Tibial artery (tissue), 4 donors: ENCODE results near the gene HIVEP1.

Experiments
- DNase-seq, 2 donors: peaks; one replicate each; pipeline ENCODE4 v3.0.0-alpha.2; 2019
- H3K27ac ChIP-seq, 2 donors: fragments of 200-600 bp; sonication (generic) in 1 of 2; 1 replicate in 1 of 2; 2 replicates in 1 of 2; pipeline ENCODE4 v1.5.1; 2018 to 2019; ENCODE audit warnings: mild to moderate bottlenecking in 1 of 2
- H3K27me3 ChIP-seq, 2 donors: fragments of 200-600 bp; sonication (generic) in 1 of 2; one replicate each; pipeline versions ENCODE4 v1.5.1 to v1.6.0; 2016 to 2019
- H3K36me3 ChIP-seq, 3 donors: fragments of 200-600 bp; sonication (generic) in 2 of 3; one replicate each; pipeline ENCODE4 v1.5.1; 2016 to 2019; ENCODE audit warnings: mild to moderate bottlenecking in 2 of 3
- H3K4me1 ChIP-seq, 4 donors: fragments of 200-600 bp; sonication (generic) in 2 of 4; 1 replicate in 3 of 4; 2 replicates in 1 of 4; pipeline ENCODE4 v1.5.1; 2016 to 2019
- H3K4me3 ChIP-seq, 2 donors: fragments of 200-600 bp; sonication (generic) in 1 of 2; 1 replicate in 1 of 2; 2 replicates in 1 of 2; pipeline ENCODE4 v1.5.1; 2018 to 2019; ENCODE audit warnings: mild to moderate bottlenecking in 2 of 2
- H3K9me3 ChIP-seq, 3 donors: fragments of 200-600 bp; sonication (generic) in 1 of 3; one replicate each; pipeline ENCODE4 v1.5.1; 2016 to 2019
- CTCF ChIP-seq, 2 experiments: fragments of 200-600 bp in 1 of 2; fragments of 450-650 bp in 1 of 2; IDR thresholded peaks; one replicate each; pipeline ENCODE4 v1.5.1; 2017 to 2019; ENCODE audit warnings: antibody characterized with exemption in 2 of 2, mild to moderate bottlenecking in 1 of 2, moderate library complexity in 1 of 2
- intact Hi-C: fragments of 100-400 bp; cut with DNase I; formaldehyde crosslinking; loops from one replicate; pipeline ENCODE4 v1.15.0; 2023; ENCODE audit warnings: low total_unique reads

The HIVEP1 gene

GRCh38 chr6:12185081-12185673 is 173.1 kb downstream of the HIVEP1 start:
- intact Hi-C loops, result no loop called here
- Histone ChIP-seq H3K27me3 (no peaks in the 10 kb centered on the region), H3K9me3 (no peaks in the 10 kb centered on the region), H3K4me1 (no peaks in the 10 kb centered on the region), H3K27ac (no peak overlapping the region), H3K4me3 (no peak overlapping the region), H3K36me3 (no peaks in the 10 kb centered on the region)
- no peak for DNase-seq
- TF ChIP-seq CTCF (IDR thresholded peaks at IDR 0.05), result no peak

DNA sequence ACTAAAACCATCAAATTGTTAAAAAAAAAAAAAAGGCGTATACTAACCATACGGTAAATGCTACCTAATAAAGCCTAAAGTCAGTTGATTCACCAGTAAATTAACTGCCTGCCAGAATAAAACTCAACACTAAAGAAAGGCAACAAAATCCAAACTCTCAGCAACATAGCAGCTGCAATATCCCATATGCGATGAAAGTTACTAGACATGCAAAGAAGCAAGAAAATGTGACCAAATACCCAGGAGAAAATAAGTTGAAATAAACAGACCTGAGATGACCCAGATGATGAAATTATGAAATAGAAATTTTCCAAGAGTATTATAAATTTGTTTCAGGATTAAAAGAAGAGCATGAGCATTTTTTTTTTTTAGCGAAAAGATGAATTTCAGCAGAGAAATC is 174.4 kb downstream of the HIVEP1 start:
- Histone ChIP-seq H3K9me3 (no peaks in the 10 kb centered on the region), H3K36me3 (no peaks in the 10 kb centered on the region), H3K4me3 (no peak overlapping the region), H3K27me3 (no peaks in the 10 kb centered on the region), H3K27ac (no peak overlapping the region), H3K4me1 (no peaks in the 10 kb centered on the region)
- DNase-seq, result no peak
- no peak for TF ChIP-seq CTCF (IDR thresholded peaks at IDR 0.05)
- intact Hi-C loops, result no loop called here

- DNase-seq, result no peak
- intact Hi-C loops, result no loop called here
- Histone ChIP-seq H3K9me3 (no peaks in the 10 kb centered on the region), H3K4me1 (no peaks in the 10 kb centered on the region), H3K27ac (no peak overlapping the region), H3K4me3 (no peak overlapping the region), H3K27me3 (no peaks in the 10 kb centered on the region), H3K36me3 (no peaks in the 10 kb centered on the region)
- no peak for TF ChIP-seq CTCF (IDR thresholded peaks at IDR 0.05)
Observed at GRCh38 chr6:12189150-12189549, 177.0 kb downstream of the HIVEP1 start.

DNA sequence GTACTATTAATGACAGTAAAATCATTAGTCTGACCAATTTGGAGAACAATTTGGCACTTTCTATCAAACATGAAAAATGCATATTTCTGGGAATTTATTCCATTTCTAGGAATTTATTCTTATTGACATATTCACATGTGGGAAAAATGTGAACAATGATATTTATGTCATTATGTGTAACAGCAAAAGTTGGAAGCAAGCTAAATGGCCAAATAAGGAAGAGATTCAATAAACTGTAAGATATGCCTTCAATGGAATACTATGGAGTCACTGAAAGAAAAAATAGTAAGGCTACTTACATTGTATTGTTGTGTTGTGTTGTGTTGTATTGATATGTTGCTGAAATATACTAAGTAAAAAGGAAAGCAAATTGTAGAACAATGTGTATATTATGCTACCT is 177.5 kb downstream of the HIVEP1 start:
- intact Hi-C loops, result no loop called here
- H3K4me1 ChIP-seq, result no peaks in the 10 kb centered on the region
- no peak for DNase-seq
- H3K27me3 ChIP-seq, result no peaks in the 10 kb centered on the region
- no peaks in the 10 kb centered on the region for H3K9me3 ChIP-seq
- H3K27ac ChIP-seq, result no peak overlapping the region
- no peak overlapping the region for H3K4me3 ChIP-seq
- no peaks in the 10 kb centered on the region for H3K36me3 ChIP-seq
- no peak for TF ChIP-seq CTCF (IDR thresholded peaks at IDR 0.05)

GRCh38 chr6:12190252-12190651 is 178.1 kb downstream of the HIVEP1 start:
- intact Hi-C loops, result no loop called here
- H3K9me3 ChIP-seq, result no peaks in the 10 kb centered on the region

More at GRCh38 chr6:12190252-12190651, 178.1 kb downstream of the HIVEP1 start:
- Histone ChIP-seq H3K4me3 (no peak overlapping the region), H3K4me1 (no peaks in the 10 kb centered on the region), H3K27ac (no peak overlapping the region), H3K27me3 (no peaks in the 10 kb centered on the region), H3K36me3 (no peaks in the 10 kb centered on the region)
- no peak for TF ChIP-seq CTCF (IDR thresholded peaks at IDR 0.05)
- no peak for DNase-seq
